HG02852 (cell line): ENCODE data around the gene ARID5B.

Experiments used
- ATAC-seq: cut with Tn5 transposase; IDR thresholded peaks from one replicate; pipeline ENCODE4 v1.9.1; 2021; ENCODE audit warnings: mild to moderate bottlenecking, moderate library complexity; ENCODE audit not compliant: unreplicated experiment

The ARID5B gene

GRCh38 chr10:61937631-61938351, 36.3 kb downstream of the ARID5B start:
- no peak for ATAC-seq

DNA sequence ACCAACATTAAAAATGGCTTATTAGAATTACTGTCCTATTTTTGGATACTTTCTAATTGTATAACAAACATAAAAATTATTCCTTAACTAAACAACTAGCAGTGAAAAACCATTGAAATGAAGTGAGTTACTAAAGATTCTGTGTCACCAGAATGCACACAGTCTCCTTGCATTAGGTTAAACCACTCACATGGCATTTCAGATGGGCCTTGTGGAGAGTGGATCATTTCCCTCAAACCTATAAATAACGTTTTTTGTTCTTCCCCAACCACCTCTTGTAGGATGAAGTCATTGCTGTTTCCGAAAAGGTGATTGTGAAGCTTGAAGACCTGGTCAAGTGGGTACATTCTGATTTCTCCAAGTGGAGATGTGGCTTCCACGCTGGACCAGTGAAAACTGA, 38.4 kb downstream of the ARID5B start:
- ATAC-seq = no peak

GRCh38 chr10:61941202-61941681, 39.7 kb downstream of the ARID5B start:
- ATAC-seq = no peak

GRCh38 chr10:61942604-61943461, 41.3 kb downstream of the ARID5B start:
- no peak for ATAC-seq

- ATAC-seq = peak; percentile 52
Measured at GRCh38 chr10:61943674-61944378, 42.3 kb downstream of the ARID5B start.

DNA sequence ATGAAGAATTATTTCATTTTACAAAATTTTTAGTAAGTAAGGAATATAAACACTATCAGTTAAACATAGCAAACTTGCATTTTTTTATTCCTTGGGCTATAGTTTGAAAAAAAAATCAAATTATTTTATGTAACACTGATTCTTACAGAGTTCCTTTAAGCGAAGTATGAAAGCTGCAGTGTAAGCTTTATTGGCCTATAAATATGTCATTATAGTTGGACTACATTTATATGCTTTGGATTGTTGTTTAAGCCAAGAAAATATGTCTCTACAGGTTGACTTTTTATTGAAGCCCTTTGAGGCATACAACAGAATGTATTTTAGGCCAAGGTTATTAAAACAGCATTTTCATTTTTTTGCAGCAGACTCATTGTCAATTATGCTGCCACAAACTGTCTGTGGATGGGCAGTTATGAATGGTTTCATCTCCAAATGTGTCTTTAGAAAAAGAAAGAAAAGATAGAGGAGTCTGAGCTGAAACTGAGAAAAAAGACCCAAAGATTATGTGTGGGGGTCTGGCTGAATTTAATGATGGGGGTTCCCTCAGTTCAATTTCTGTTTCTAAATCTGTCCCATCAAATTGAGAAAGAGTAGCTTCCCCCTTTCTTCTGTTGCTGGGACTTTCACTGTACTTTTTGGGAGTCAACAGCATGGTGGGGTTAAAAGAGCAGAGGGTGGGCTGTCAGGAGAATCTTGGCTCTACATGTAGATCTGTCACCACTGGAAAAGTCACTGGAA, 43.1 kb downstream of the ARID5B start:
- no peak for ATAC-seq

- ATAC-seq = no peak
Measured at GRCh38 chr10:61949687-61950086, 48.2 kb downstream of the ARID5B start.

- no peak for ATAC-seq
Measured at GRCh38 chr10:61950449-61951143, 49.1 kb downstream of the ARID5B start.

- ATAC-seq = no peak
Measured at GRCh38 chr10:61951144-61951483, 49.6 kb downstream of the ARID5B start.

DNA sequence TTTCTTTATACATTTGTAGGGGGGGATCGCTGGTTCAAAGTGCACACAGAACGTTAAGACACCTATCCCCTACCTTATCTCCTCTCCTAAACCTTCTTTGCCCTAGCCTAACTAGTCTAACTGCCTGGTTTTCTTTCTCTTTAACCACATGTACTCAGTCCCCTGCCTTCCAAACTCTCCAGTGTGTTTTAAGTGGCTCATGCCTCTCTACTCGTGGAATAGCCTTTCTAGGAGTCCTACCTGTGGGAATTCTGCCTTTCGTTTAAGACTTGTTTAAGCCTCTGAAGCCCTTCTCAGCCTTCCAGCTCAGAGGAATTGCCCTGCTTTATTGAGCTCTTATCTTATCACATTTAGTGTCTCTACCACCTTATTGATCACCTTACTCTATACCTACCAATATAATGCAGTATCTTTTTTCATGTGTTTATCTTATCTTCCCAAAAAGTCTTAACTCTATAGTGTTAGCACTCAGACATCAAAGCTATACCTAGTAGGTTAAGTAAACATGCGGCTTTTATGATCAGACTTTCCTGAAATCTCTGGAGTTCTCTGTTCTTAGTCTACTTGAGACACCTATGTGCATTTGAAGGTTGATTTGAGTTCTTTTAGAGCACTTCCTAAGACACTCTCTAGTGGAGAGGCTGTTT, 50.7 kb downstream of the ARID5B start:
- ATAC-seq = no peak

DNA sequence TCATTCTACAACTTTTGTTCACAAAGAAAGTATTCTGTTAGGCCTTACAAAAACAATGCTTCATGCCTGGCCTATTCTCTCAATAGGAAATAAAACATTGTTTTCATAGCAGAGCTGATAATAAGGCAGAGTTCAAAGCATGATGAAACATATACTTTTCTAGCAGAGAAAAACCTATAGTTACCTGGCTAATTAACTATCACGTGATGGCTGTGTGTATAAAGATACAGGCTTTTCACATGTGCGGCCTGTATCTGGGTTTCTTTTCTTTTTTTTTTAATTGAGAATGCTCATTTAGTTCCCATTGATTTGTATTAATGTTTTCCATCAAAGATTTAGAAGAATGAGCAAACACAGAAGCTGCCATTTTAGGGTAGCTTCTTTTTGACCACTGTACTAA, 51.7 kb downstream of the ARID5B start:
- ATAC-seq = no peak

- ATAC-seq = no peak
Measured at GRCh38 chr10:61957806-61958205, 56.3 kb downstream of the ARID5B start.

GRCh38 chr10:61958311-61958710, 56.8 kb downstream of the ARID5B start:
- ATAC-seq = no peak

- no peak for ATAC-seq
Measured at GRCh38 chr10:61958805-61959204, 57.3 kb downstream of the ARID5B start.

GRCh38 chr10:61959814-61960213, 58.3 kb downstream of the ARID5B start:
- no peak for ATAC-seq

DNA sequence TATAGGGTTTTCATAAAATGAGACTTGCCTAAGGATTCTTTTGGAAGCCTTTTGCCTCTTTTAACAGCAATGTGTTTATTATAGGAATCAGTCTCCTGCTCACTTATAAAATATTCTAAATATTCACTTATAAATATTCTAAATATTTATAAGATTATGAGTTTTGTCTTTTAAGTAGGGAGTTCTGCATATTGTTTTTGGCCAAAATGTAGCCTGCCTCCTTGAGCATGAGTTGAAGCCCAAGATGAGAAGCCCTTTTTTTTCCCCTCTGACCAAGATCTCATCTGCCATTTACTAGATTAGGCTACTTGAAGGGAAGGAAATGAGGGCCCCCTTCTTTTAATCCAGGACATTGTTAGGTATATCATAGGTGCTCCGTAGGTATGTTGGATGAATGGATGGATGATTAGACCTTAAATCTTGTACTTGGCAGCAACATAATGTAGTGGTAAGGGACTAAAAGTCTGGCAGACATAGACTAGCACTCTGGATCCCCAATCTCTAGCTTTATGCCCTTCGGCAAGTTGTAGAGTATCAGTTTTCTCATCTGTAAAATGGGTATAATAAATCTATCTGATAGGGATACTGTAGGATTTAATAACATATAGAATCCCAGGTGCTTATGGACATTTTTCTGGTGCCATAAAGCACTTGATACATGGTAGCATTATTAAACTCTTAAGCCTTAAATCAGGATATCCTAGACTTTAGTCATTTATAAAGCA, 59.1 kb downstream of the ARID5B start:
- no peak for ATAC-seq

GRCh38 chr10:61961278-61961677, 59.8 kb downstream of the ARID5B start:
- peak; percentile 64 for ATAC-seq

GRCh38 chr10:61962971-61963370, 61.5 kb downstream of the ARID5B start:
- no peak for ATAC-seq

DNA sequence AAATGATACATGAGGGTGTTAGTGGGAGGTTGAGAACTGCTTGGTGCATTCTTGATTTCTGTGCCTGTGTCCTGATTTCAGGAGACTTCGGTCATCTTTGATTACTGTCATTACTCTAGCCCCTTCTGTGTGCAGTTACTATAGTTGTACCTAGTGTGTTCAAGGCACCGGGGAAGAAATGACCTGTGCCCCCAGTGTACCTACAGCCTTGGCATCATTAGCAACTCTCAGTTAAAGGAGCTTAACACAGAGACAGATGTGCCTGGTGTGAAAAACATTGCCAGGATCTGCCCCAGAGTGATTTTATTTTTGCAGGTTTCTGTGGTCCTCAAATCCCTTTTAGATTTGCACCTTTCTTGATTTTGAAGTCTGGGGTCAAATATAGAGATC, 62.2 kb downstream of the ARID5B start:
- no peak for ATAC-seq
